ENCODE data around the gene IFI30. TPM values are rescaled to one million over a fixed set of nuclear protein-coding genes. Genes with fewer than 3 reads are reported as not detected.
A peak's percentile ranks its signal among the peaks of the same experiment; 100 is the strongest.

The IFI30 gene
- total RNA-seq, 4 donors from 2014 or later: 74.8 to 466 (median 148) TPM

- DNase-seq (ENCODE audit: low spot score): no peak
- no peak for TF ChIP-seq CTCF (IDR thresholded peaks at IDR 0.05)
- no peak for ATAC-seq (ENCODE audit: low FRiP score)
Measured at GRCh38 chr19:18219911-18220631, 46.5 kb downstream of the IFI30 start.

- DNase-seq (ENCODE audit: low spot score): no peak
- TF ChIP-seq CTCF (IDR thresholded peaks at IDR 0.05): no peak
- ATAC-seq (ENCODE audit: low FRiP score): no peak
Measured at GRCh38 chr19:18220632-18221275, 47.1 kb downstream of the IFI30 start.

- ATAC-seq (ENCODE audit: low FRiP score) (no peak), DNase-seq (ENCODE audit: low spot score) (no peak)
- no peak for TF ChIP-seq CTCF (IDR thresholded peaks at IDR 0.05)
Measured at GRCh38 chr19:18221815-18222725, 48.5 kb downstream of the IFI30 start.

- DNase-seq (ENCODE audit: low spot score): no peak
- ATAC-seq (ENCODE audit: low FRiP score): peak; percentile 4
- no peak for TF ChIP-seq CTCF (IDR thresholded peaks at IDR 0.05)
Measured at GRCh38 chr19:18223860-18224524, 50.4 kb downstream of the IFI30 start.

GRCh38 chr19:18224525-18225354 is 51.1 kb downstream of the IFI30 start:
- TF ChIP-seq CTCF (IDR thresholded peaks at IDR 0.05): no peak
- ATAC-seq (ENCODE audit: low FRiP score) (peak; percentile 99), DNase-seq (ENCODE audit: low spot score) (peak; percentile 94)

- DNase-seq (ENCODE audit: low spot score) (no peak), ATAC-seq (ENCODE audit: low FRiP score) (no peak)
- TF ChIP-seq CTCF (IDR thresholded peaks at IDR 0.05): no peak
Measured at GRCh38 chr19:18225355-18225701, 51.7 kb downstream of the IFI30 start.

Data from omental fat pad (tissue), 4 donors.